Skeletal muscle tissue (tissue), 4 donors: ENCODE results near the gene AEBP2. TPM values are rescaled to one million over a fixed set of nuclear protein-coding genes. Genes with fewer than 3 reads are reported as not detected.

Source experiments
- H3K27ac ChIP-seq: one replicate; pipeline ENCODE4 v1.7.0; 2013; ENCODE audit warnings: mild to moderate bottlenecking, low read depth, low read length, inconsistent platforms
- H3K27me3 ChIP-seq, 3 donors: one replicate each; pipeline ENCODE4 v1.7.0; 2013; ENCODE audit warnings: low read length in 3 of 3; ENCODE audit not compliant: control insufficient read depth in 3 of 3, insufficient read depth in 3 of 3
- H3K36me3 ChIP-seq, 3 donors: one replicate each; pipeline ENCODE4 v1.7.0; 2013; ENCODE audit warnings: low read length in 3 of 3; ENCODE audit not compliant: control insufficient read depth in 3 of 3, insufficient read depth in 3 of 3
- H3K4me1 ChIP-seq, 3 donors: one replicate each; pipeline ENCODE4 v1.7.0; 2013; ENCODE audit warnings: low read length in 3 of 3, mild to moderate bottlenecking in 3 of 3; ENCODE audit not compliant: control insufficient read depth in 3 of 3, insufficient read depth in 3 of 3
- H3K4me3 ChIP-seq, 3 donors: one replicate each; pipeline ENCODE4 v1.7.0; 2013; ENCODE audit warnings: low read length in 3 of 3
- H3K9ac ChIP-seq, 3 donors: one replicate each; pipeline ENCODE4 v1.7.0; 2013; ENCODE audit warnings: low read length in 3 of 3, mild to moderate bottlenecking in 3 of 3, moderate library complexity in 2 of 3, low read depth in 1 of 3
- H3K9me3 ChIP-seq, 3 donors: one replicate each; pipeline ENCODE4 v1.7.0; 2013; ENCODE audit warnings: low read length in 3 of 3; ENCODE audit not compliant: control insufficient read depth in 3 of 3
- total RNA-seq: library from RNA; depleted of rRNA; stranded (reverse); fragments of >200 nt; gene quantifications from one replicate; pipeline ENCODE4 v1.2.3, GENCODE V29; 2014
- donor health status: Osteomylitis.

The AEBP2 gene
- total RNA-seq, 1 donor from 2014 or later: 39.7 TPM

DNA sequence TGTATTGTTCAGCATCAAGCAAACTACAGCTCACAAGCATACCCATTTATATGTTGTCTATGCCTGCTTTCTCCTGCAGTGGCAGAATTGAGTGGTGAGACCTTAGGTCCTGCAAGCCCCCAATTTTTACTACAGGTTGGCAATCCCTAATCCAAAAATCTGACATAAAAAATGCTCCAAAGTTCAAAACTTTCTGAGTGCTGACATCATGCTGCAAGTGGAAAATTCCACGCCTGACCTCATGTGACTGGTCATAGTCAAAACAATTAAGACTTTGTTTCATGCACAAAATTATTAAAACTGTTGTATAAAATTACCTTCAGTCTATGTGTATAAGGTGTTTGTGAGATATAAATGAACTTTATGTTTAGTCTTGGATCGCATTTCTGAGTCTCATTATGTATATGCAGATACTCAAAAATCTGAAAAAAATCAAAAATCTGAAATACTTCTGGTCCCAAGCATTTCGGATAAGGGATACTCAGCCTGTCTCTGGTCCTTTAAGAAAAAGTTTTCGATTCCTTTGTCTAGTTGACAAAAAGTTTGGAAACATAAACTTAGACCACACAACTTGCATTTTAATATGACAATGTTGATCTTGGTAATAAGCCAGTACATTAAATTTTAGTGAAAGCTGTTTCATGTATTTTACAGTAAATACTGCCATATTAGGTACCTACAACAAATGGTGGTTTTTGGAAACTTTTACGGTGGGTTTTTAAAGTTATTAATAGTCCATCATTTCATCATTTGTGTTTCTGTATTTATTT, 81.5 kb downstream of the AEBP2 start:
- Histone ChIP-seq H3K4me3 (no peak overlapping the region), H3K36me3 (peaks cover 0 to under 1% (median 0%) of the 10 kb centered on the region in 3 donors), H3K9ac (no peak overlapping the region), H3K27ac (no peak overlapping the region), H3K4me1 (no peaks in the 10 kb centered on the region), H3K27me3 (no peaks in the 10 kb centered on the region), H3K9me3 (no peaks in the 10 kb centered on the region)

GRCh38 chr12:19525274-19525673, 86.0 kb downstream of the AEBP2 start:
- no peak overlapping the region for H3K4me3 ChIP-seq

DNA sequence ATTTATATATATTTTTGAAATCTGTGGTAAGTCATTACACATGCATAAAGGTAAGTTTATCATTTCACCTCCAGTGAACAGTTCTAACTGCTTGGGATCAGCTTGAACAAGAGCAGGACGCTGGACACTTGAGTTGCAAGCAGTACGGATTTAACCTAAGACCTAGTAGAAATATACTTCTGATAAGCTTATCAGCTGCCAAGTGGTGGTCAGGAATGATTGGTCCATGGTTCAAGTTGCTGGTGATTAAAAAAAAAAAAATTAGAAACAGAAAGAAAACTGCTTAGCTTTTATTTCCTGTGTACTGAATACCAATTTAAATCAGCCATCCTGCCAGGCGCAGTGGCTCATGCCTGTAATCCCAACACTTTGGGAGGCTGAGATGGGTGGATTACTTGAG, 88.6 kb downstream of the AEBP2 start:
- Histone ChIP-seq H3K4me3 (no peak overlapping the region), H3K36me3 (no peaks in the 10 kb centered on the region), H3K27ac (no peak overlapping the region), H3K27me3 (no peaks in the 10 kb centered on the region), H3K9ac (no peak overlapping the region), H3K4me1 (no peaks in the 10 kb centered on the region), H3K9me3 (no peaks in the 10 kb centered on the region)

More at GRCh38 chr12:19525274-19525673, 86.0 kb downstream of the AEBP2 start:
- no peaks in the 10 kb centered on the region for H3K4me1 ChIP-seq
- H3K9ac ChIP-seq: no peak overlapping the region
- no peaks in the 10 kb centered on the region for H3K9me3 ChIP-seq
- H3K36me3 ChIP-seq: no peaks in the 10 kb centered on the region
- H3K27ac ChIP-seq: no peak overlapping the region
- no peaks in the 10 kb centered on the region for H3K27me3 ChIP-seq

GRCh38 chr12:19528750-19529149, 89.5 kb downstream of the AEBP2 start:
- Histone ChIP-seq H3K4me3 (no peak overlapping the region), H3K36me3 (no peaks in the 10 kb centered on the region), H3K4me1 (no peaks in the 10 kb centered on the region), H3K27ac (no peak overlapping the region), H3K9ac (no peak overlapping the region), H3K27me3 (no peaks in the 10 kb centered on the region), H3K9me3 (no peaks in the 10 kb centered on the region)

GRCh38 chr12:19529951-19530636, 90.8 kb downstream of the AEBP2 start:
- Histone ChIP-seq H3K4me3 (no peak overlapping the region), H3K27me3 (no peaks in the 10 kb centered on the region), H3K9ac (no peak overlapping the region), H3K36me3 (no peaks in the 10 kb centered on the region), H3K4me1 (no peaks in the 10 kb centered on the region), H3K27ac (no peak overlapping the region), H3K9me3 (no peaks in the 10 kb centered on the region)

DNA sequence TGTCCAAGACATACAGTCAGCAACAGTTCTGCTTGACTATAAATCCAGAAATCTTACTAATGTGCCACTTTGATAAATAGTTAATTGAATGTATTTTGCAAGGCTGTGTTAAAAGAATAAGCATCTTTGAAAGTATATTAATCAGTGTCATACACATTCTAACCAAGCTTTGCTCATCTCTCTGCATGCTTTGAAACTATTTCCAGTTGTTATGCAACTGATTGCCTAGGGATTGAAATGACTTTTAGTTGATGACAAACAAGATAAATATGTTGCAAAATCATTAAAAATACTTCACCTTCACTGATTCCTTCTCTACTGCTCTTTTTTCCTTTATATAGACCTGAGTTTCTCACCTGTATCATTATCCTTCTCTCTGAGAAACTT, 91.3 kb downstream of the AEBP2 start:
- Histone ChIP-seq H3K36me3 (no peaks in the 10 kb centered on the region), H3K4me3 (no peak overlapping the region), H3K27ac (no peak overlapping the region), H3K9me3 (peaks cover 0 to under 1% (median 0%) of the 10 kb centered on the region in 3 donors), H3K27me3 (no peaks in the 10 kb centered on the region), H3K9ac (no peak overlapping the region), H3K4me1 (no peaks in the 10 kb centered on the region)

GRCh38 chr12:19533567-19533966, 94.3 kb downstream of the AEBP2 start:
- Histone ChIP-seq H3K36me3 (no peaks in the 10 kb centered on the region), H3K4me1 (no peaks in the 10 kb centered on the region), H3K9me3 (peaks cover 0 to 3% (median 0%) of the 10 kb centered on the region in 3 donors), H3K4me3 (no peak overlapping the region), H3K27me3 (no peaks in the 10 kb centered on the region), H3K9ac (no peak overlapping the region), H3K27ac (no peak overlapping the region)

DNA sequence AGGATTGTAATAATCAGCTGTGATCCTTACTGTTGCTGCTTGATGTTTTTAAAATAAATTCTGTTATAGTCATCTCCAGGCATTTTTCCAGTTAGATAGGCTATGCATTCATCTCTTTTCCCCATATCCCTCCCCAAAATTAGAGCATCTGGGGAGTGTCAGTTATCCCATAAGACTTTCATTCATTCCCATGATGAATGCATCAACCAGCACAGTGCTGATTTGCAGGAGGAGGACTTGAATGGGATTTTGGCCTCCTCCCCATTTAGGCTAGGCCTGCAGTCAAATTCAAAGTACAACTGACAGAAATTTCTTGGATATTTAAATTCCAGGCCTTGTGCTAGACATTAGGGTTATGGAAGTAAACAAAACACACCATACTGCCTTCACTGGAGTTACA, 99.8 kb downstream of the AEBP2 start:
- Histone ChIP-seq H3K4me3 (no peak overlapping the region), H3K9ac (no peak overlapping the region), H3K9me3 (peaks cover 0 to 3% (median 0%) of the 10 kb centered on the region in 3 donors), H3K36me3 (no peaks in the 10 kb centered on the region), H3K27me3 (no peaks in the 10 kb centered on the region), H3K4me1 (no peaks in the 10 kb centered on the region), H3K27ac (no peak overlapping the region)

GRCh38 chr12:19539836-19540235, 100.5 kb downstream of the AEBP2 start:
- no peaks in the 10 kb centered on the region for H3K4me1 ChIP-seq
- H3K9me3 ChIP-seq: peaks cover 0 to 3% (median 0%) of the 10 kb centered on the region in 3 donors

GRCh38 chr12:19542606-19543005, 103.3 kb downstream of the AEBP2 start:
- H3K36me3 ChIP-seq: no peaks in the 10 kb centered on the region
- no peak overlapping the region for H3K4me3 ChIP-seq
- H3K9me3 ChIP-seq: no peaks in the 10 kb centered on the region
- H3K4me1 ChIP-seq: peaks cover 6 to 18% (median 11%) of the 10 kb centered on the region in 3 donors
- H3K27ac ChIP-seq: no peak overlapping the region
- no peaks in the 10 kb centered on the region for H3K27me3 ChIP-seq
- H3K9ac ChIP-seq: no peak overlapping the region

More at GRCh38 chr12:19539836-19540235, 100.5 kb downstream of the AEBP2 start:
- no peaks in the 10 kb centered on the region for H3K27me3 ChIP-seq
- no peak overlapping the region for H3K4me3 ChIP-seq
- H3K9ac ChIP-seq: no peak overlapping the region
- H3K36me3 ChIP-seq: no peaks in the 10 kb centered on the region
- H3K27ac ChIP-seq: no peak overlapping the region
